Sigmoid colon (tissue), 7 donors: ENCODE data around the gene SLC39A7. TPM values are rescaled to one million over a fixed set of nuclear protein-coding genes. Genes with fewer than 3 reads are reported as not detected.
A peak's percentile ranks its signal among the peaks of the same experiment; 100 is the strongest.

Source experiments
- DNase-seq: peaks from one replicate; pipeline ENCODE4 v3.0.0-alpha.2; 2019
- H3K27ac ChIP-seq, 4 donors: fragments of 200-600 bp; sonication (generic); one replicate each; pipeline ENCODE4 v1.5.1; 2016 to 2019; ENCODE audit warnings: mild to moderate bottlenecking in 1 of 4
- H3K27me3 ChIP-seq, 3 donors: fragments of 200-600 bp; sonication (generic); one replicate each; pipeline ENCODE4 v1.5.1; 2019; ENCODE audit warnings: mild to moderate bottlenecking in 1 of 3
- H3K36me3 ChIP-seq, 4 donors: fragments of 200-600 bp; sonication (generic); one replicate each; pipeline ENCODE4 v1.5.1; 2016 to 2019
- H3K4me1 ChIP-seq, 4 donors: fragments of 200-600 bp; sonication (generic); one replicate each; pipeline ENCODE4 v1.5.1; 2017 to 2019
- H3K4me3 ChIP-seq, 4 donors: fragments of 200-600 bp; sonication (generic); one replicate each; pipeline ENCODE4 v1.5.1; 2017 to 2019; ENCODE audit warnings: mild to moderate bottlenecking in 2 of 4, moderate library complexity in 1 of 4
- H3K9me3 ChIP-seq, 4 donors: fragments of 200-600 bp in 3 of 4; sonication (generic) in 3 of 4; one replicate each; pipeline versions ENCODE4 v1.5.1 to v1.6.1; 2013 to 2019
- EP300 ChIP-seq, 4 donors: sonication (generic); formaldehyde crosslinking; IDR thresholded peaks; one replicate each; pipeline ENCODE4 v1.6.1; 2017; ENCODE audit warnings: antibody characterized with exemption in 4 of 4
- POLR2A ChIP-seq, 2 donors: fragments of 450-650 bp; IDR thresholded peaks; one replicate each; pipeline ENCODE4 v1.6.1; 2016; ENCODE audit warnings: antibody characterized with exemption in 2 of 2, mild to moderate bottlenecking in 2 of 2, moderate library complexity in 2 of 2
- POLR2AphosphoS5 ChIP-seq, 4 donors: sonication (generic); formaldehyde crosslinking; IDR thresholded peaks; one replicate each; pipeline ENCODE4 v1.6.1; 2017; ENCODE audit warnings: antibody characterized with exemption in 4 of 4
- WGBS, 2 donors: extraction: QIAGEN DNeasy Blood & Tissue Kit; methylation state at CpG; one replicate each; pipeline ENCODE4 v1.1.7; 2013; 5-methylcytosine and 5-hydroxymethylcytosine counted together
- intact Hi-C: fragments of 100-400 bp; cut with DNase I; formaldehyde crosslinking; loops from one replicate; pipeline ENCODE4 v1.15.1; 2023
- polyA plus RNA-seq, 3 donors: library from polyadenylated mRNA; stranded (reverse); fragments of 200-250 nt; gene quantifications; one replicate each; pipeline ENCODE4 v1.2.3, GENCODE V29; 2013
- small RNA-seq, 3 donors: library from RNA; depleted of rRNA; stranded (forward); fragments of <200 nt; gene quantifications; one replicate each; pipeline ENCODE3, GENCODE V24; 2016
- total RNA-seq, 4 donors: library from RNA; depleted of rRNA; stranded (reverse); fragments of >200 nt; gene quantifications; one replicate each; pipeline ENCODE4 v1.1.0, GENCODE V29; 2016
- TF ChIP-seq, protein P1 (sequence below), 4 experiments: fragments of 450-650 bp in 3 of 4; fragments of 200-600 bp in 1 of 4; IDR thresholded peaks; one replicate each; pipeline ENCODE4 v1.5.1; 2016 to 2019; ENCODE audit warnings: antibody characterized with exemption in 4 of 4, mild to moderate bottlenecking in 3 of 4, moderate library complexity in 2 of 4
- donor health status: healthy with polysubstance abuse.
- donor health status: Bipolar disorder and iron deficiency.
- donor health status: healthy.

The SLC39A7 gene
- total and polyA plus RNA-seq, 7 donors: 31.2 to 189 (median 49.6) TPM

DNA sequence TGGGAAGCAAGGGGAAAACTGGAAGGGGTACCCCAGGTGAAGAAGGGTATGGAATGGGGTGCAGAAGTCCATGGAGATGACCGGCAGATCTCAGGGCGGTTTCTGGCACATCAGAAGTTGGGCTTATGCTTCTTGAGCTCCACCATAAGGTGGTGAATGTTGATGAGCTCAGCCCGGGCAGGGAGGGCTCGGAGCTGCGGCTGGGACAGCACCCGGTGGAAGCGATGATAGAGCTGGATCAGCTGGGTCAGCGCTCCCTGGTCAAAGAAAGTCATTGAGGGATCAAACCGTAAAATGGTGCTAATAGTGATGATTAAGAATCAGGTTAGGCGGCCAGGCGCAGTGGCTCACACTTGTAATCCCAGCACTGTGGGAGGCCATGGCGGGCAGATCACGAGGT, 50.1 kb downstream of the SLC39A7 start:
- Histone ChIP-seq H3K27ac (peak overlapping the region; percentile 89 to 94 (median 94)), H3K4me3 (no peak overlapping the region), H3K36me3 (peaks cover 0 to 23% (median 4%) of the 10 kb centered on the region in 4 donors), H3K4me1 (peaks cover 0 to 27% (median 24%) of the 10 kb centered on the region in 4 donors), H3K9me3 (no peaks in the 10 kb centered on the region), H3K27me3 (no peaks in the 10 kb centered on the region)
- TF ChIP-seq EP300 (IDR thresholded peaks at IDR 0.05): no peak
- TF ChIP-seq, protein P1, sequence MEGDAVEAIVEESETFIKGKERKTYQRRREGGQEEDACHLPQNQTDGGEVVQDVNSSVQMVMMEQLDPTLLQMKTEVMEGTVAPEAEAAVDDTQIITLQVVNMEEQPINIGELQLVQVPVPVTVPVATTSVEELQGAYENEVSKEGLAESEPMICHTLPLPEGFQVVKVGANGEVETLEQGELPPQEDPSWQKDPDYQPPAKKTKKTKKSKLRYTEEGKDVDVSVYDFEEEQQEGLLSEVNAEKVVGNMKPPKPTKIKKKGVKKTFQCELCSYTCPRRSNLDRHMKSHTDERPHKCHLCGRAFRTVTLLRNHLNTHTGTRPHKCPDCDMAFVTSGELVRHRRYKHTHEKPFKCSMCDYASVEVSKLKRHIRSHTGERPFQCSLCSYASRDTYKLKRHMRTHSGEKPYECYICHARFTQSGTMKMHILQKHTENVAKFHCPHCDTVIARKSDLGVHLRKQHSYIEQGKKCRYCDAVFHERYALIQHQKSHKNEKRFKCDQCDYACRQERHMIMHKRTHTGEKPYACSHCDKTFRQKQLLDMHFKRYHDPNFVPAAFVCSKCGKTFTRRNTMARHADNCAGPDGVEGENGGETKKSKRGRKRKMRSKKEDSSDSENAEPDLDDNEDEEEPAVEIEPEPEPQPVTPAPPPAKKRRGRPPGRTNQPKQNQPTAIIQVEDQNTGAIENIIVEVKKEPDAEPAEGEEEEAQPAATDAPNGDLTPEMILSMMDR (IDR thresholded peaks at IDR 0.05): no peak
- no peak for TF ChIP-seq POLR2A (IDR thresholded peaks at IDR 0.05)
- TF ChIP-seq POLR2AphosphoS5 (IDR thresholded peaks at IDR 0.05): no peak
- 92 to 98% methylated on average over 13 of the region's 13 CpGs for WGBS, 2 donors
- DNase-seq: no peak
- intact Hi-C loops: no loop called here

DNA sequence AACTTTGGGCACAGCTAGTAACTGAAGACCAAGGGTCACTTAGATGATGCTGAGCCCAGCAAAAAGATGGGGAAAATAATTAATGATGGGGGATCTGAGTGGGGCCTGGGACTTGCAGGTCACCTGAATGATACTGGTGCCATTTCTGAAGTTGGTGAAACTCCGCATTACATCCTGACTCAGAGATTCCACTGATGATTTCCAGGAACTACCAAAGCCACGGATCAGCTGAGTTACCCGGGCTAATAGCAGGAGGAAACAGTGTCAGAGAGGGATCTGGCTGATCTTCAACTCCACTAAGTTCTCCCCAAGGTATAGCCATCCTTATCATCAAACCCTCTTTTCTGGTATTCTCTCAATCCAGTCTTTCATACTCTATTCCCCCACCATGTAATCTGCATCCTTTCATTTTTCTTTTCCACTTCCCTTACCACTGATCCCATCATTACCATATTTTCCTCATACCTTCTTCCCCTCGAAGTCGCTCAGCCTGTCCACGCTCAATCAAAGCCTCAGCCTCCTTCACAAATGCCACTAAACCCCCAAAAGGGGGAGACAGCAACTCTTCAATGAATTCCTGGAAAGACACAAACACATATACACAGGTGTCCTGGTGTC, 50.8 kb downstream of the SLC39A7 start:
- H3K9me3 ChIP-seq: no peaks in the 10 kb centered on the region
- DNase-seq: no peak
- no peaks in the 10 kb centered on the region for H3K27me3 ChIP-seq
- peaks cover 0 to 23% (median 4%) of the 10 kb centered on the region in 4 donors for H3K36me3 ChIP-seq
- WGBS, 2 donors: 88 to 92% methylated on average over 6 of the region's 6 CpGs
- TF ChIP-seq POLR2AphosphoS5 (IDR thresholded peaks at IDR 0.05) (no peak), EP300 (IDR thresholded peaks at IDR 0.05) (no peak), POLR2A (IDR thresholded peaks at IDR 0.05) (no peak)
- TF ChIP-seq, protein P1 (IDR thresholded peaks at IDR 0.05): no peak
- no peak overlapping the region for H3K27ac ChIP-seq
- intact Hi-C loops: no loop called here
- H3K4me1 ChIP-seq: peaks cover 0 to 27% (median 24%) of the 10 kb centered on the region in 4 donors
- no peak overlapping the region for H3K4me3 ChIP-seq

DNA sequence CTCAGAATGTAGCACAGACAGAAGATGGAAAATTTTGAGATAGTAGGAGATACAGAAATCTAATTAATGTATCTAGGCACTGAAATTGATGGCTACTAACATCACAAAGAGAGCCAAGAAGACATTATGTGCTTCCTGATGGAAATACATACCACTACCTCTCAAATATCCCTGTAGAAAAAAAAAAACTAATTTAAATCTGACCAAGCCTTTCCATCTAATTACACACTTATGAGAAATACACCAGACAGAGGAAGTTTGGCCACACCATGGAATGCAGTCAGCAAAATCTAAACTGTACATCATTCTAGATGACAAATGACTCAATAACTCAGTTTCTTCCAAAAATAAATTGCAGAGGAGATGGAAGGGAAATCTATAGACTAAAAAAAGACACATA, 52.1 kb downstream of the SLC39A7 start:
- intact Hi-C loops: no loop called here
- H3K4me1 ChIP-seq: peaks cover 0 to 25% (median 21%) of the 10 kb centered on the region in 4 donors
- TF ChIP-seq EP300 (IDR thresholded peaks at IDR 0.05) (no peak), POLR2AphosphoS5 (IDR thresholded peaks at IDR 0.05) (no peak), POLR2A (IDR thresholded peaks at IDR 0.05) (no peak)
- TF ChIP-seq, protein P1 (IDR thresholded peaks at IDR 0.05): no peak
- H3K9me3 ChIP-seq: no peaks in the 10 kb centered on the region
- H3K4me3 ChIP-seq: no peak overlapping the region
- DNase-seq: no peak
- no peak overlapping the region for H3K27ac ChIP-seq
- H3K36me3 ChIP-seq: peaks cover 0 to 31% (median 8%) of the 10 kb centered on the region in 4 donors
- H3K27me3 ChIP-seq: no peaks in the 10 kb centered on the region

Small RNAs within 50 kb of the gene (small RNA-seq; reads per million reads assigned to genes)
- gene MIR219A1 (0.72 to 2.2 (median 2.0) reads per million in 3 donors), gene RNY4P10 (0.15 to 0.75 (median 0.36) reads per million in 3 donors)

Other genes with a start within 250 kb of the SLC39A7 start
- 10 to 100 TPM; 16.3 to 26.0 (median 20.2) TPM for gene HLA-DMA, start 247.8 kb upstream of the SLC39A7 start, total RNA-seq
- 100 to 1,000 TPM in 1 of 3 donors, 10 to 100 TPM in 2; 19.8 to 131 (median 57.1) TPM for gene HLA-DMA, start 247.8 kb upstream of the SLC39A7 start, polyA plus RNA-seq
- gene BRD2, start 232.3 kb upstream of the SLC39A7 start, total RNA-seq: 100 to 1,000 TPM in 1 of 4 donors, 10 to 100 TPM in 3; 82.4 to 116 (median 87.7) TPM
- 100 to 1,000 TPM in 1 of 3 donors, 10 to 100 TPM in 2; 60.6 to 135 (median 69.7) TPM for gene BRD2, start 232.3 kb upstream of the SLC39A7 start, polyA plus RNA-seq
- 1 to 10 TPM; 1.5 to 3.0 (median 2.3) TPM for gene HLA-DOA, start 191.3 kb upstream of the SLC39A7 start, total RNA-seq
- gene HLA-DOA, start 191.3 kb upstream of the SLC39A7 start, polyA plus RNA-seq: 10 to 100 TPM in 1 of 3 donors, 1 to 10 TPM in 2; 1.8 to 42.0 (median 6.5) TPM
- 10 to 100 TPM; 29.9 to 64.3 (median 46.2) TPM for gene HLA-DPA1, start 127.2 kb upstream of the SLC39A7 start, total RNA-seq
- 100 to 1,000 TPM in 2 of 3 donors, 10 to 100 TPM in 1; 49.2 to 210 (median 197) TPM for gene HLA-DPA1, start 127.2 kb upstream of the SLC39A7 start, polyA plus RNA-seq
- 10 to 100 TPM; 39.2 to 62.4 (median 42.0) TPM for gene HLA-DPB1, start 124.9 kb upstream of the SLC39A7 start, total RNA-seq
- gene HLA-DPB1, start 124.9 kb upstream of the SLC39A7 start, polyA plus RNA-seq: 100 to 1,000 TPM in 2 of 3 donors, 10 to 100 TPM in 1; 90.7 to 359 (median 180) TPM
- gene COL11A2, start 8.4 kb upstream of the SLC39A7 start, total RNA-seq: 1 to 10 TPM in 1 of 4 donors, under 1 TPM in 2, not detected in 1; 0.16 to 1.4 (median 0.41) TPM
- under 1 TPM in 1 of 3 donors, not detected in 2; 0.60 TPM for gene COL11A2, start 8.4 kb upstream of the SLC39A7 start, polyA plus RNA-seq
- 10 to 100 TPM; 27.8 to 32.4 (median 30.4) TPM for gene RXRB, start 202 bp upstream of the SLC39A7 start, total RNA-seq
- gene RXRB, start 202 bp upstream of the SLC39A7 start, polyA plus RNA-seq: 10 to 100 TPM; 15.6 to 33.2 (median 16.2) TPM
- 10 to 100 TPM in 3 of 4 donors, not detected in 1; 17.3 to 19.0 (median 18.9) TPM for gene HSD17B8, start 3.8 kb downstream of the SLC39A7 start, total RNA-seq
- gene HSD17B8, start 3.8 kb downstream of the SLC39A7 start, polyA plus RNA-seq: 10 to 100 TPM; 18.6 to 27.3 (median 21.3) TPM
- gene RING1, start 7.6 kb downstream of the SLC39A7 start, total RNA-seq: 10 to 100 TPM; 13.2 to 18.1 (median 17.1) TPM
- 10 to 100 TPM; 27.7 to 36.0 (median 32.7) TPM for gene RING1, start 7.6 kb downstream of the SLC39A7 start, polyA plus RNA-seq
- gene VPS52, start 71.0 kb downstream of the SLC39A7 start, total RNA-seq: 10 to 100 TPM; 26.2 to 44.6 (median 33.5) TPM
- gene VPS52, start 71.0 kb downstream of the SLC39A7 start, polyA plus RNA-seq: 10 to 100 TPM; 23.4 to 51.2 (median 26.4) TPM
- gene RPS18, start 71.2 kb downstream of the SLC39A7 start, total RNA-seq: 1,000 to 10,000 TPM; 2,427 to 4,810 (median 4,005) TPM
- 1,000 to 10,000 TPM; 3,648 to 7,566 (median 5,490) TPM for gene RPS18, start 71.2 kb downstream of the SLC39A7 start, polyA plus RNA-seq
- gene B3GALT4, start 76.3 kb downstream of the SLC39A7 start, total RNA-seq: 10 to 100 TPM in 3 of 4 donors, 1 to 10 TPM in 1; 7.2 to 22.2 (median 13.3) TPM
- gene B3GALT4, start 76.3 kb downstream of the SLC39A7 start, polyA plus RNA-seq: 10 to 100 TPM; 19.2 to 23.6 (median 21.7) TPM
- 10 to 100 TPM; 28.2 to 41.6 (median 37.4) TPM for gene WDR46, start 88.4 kb downstream of the SLC39A7 start, total RNA-seq
- gene WDR46, start 88.4 kb downstream of the SLC39A7 start, polyA plus RNA-seq: 10 to 100 TPM; 15.3 to 51.2 (median 30.0) TPM
- 10 to 100 TPM in 3 of 4 donors, 1 to 10 TPM in 1; 7.5 to 56.1 (median 31.8) TPM for gene PFDN6, start 88.7 kb downstream of the SLC39A7 start, total RNA-seq
- 100 to 1,000 TPM; 131 to 173 (median 144) TPM for gene PFDN6, start 88.7 kb downstream of the SLC39A7 start, polyA plus RNA-seq
- gene RGL2, start 98.1 kb downstream of the SLC39A7 start, total RNA-seq: 10 to 100 TPM; 33.2 to 48.9 (median 37.9) TPM
- 10 to 100 TPM in 2 of 3 donors, 1 to 10 TPM in 1; 5.8 to 40.2 (median 18.0) TPM for gene RGL2, start 98.1 kb downstream of the SLC39A7 start, polyA plus RNA-seq
- gene TAPBP, start 113.2 kb downstream of the SLC39A7 start, total RNA-seq: 10 to 100 TPM; 29.8 to 80.0 (median 50.5) TPM
- 100 to 1,000 TPM in 1 of 3 donors, 10 to 100 TPM in 1, 1 to 10 TPM in 1; 7.8 to 114 (median 21.3) TPM for gene TAPBP, start 113.2 kb downstream of the SLC39A7 start, polyA plus RNA-seq
- 10 to 100 TPM in 3 of 4 donors, 1 to 10 TPM in 1; 9.4 to 13.2 (median 12.7) TPM for gene ZBTB22, start 116.9 kb downstream of the SLC39A7 start, total RNA-seq
- gene ZBTB22, start 116.9 kb downstream of the SLC39A7 start, polyA plus RNA-seq: 10 to 100 TPM; 11.3 to 19.2 (median 16.1) TPM
- 10 to 100 TPM; 37.1 to 52.3 (median 48.3) TPM for gene DAXX, start 122.1 kb downstream of the SLC39A7 start, total RNA-seq
- gene DAXX, start 122.1 kb downstream of the SLC39A7 start, polyA plus RNA-seq: 10 to 100 TPM; 24.7 to 49.2 (median 33.0) TPM
- gene KIFC1, start 191.0 kb downstream of the SLC39A7 start, total RNA-seq: 1 to 10 TPM in 2 of 4 donors, under 1 TPM in 2; 0.49 to 5.5 (median 1.3) TPM
- 10 to 100 TPM in 1 of 3 donors, 1 to 10 TPM in 2; 1.2 to 23.0 (median 4.6) TPM for gene KIFC1, start 191.0 kb downstream of the SLC39A7 start, polyA plus RNA-seq
- 10 to 100 TPM; 57.1 to 82.3 (median 66.0) TPM for gene PHF1, start 210.1 kb downstream of the SLC39A7 start, total RNA-seq
- 10 to 100 TPM; 22.4 to 43.2 (median 43.2) TPM for gene PHF1, start 210.1 kb downstream of the SLC39A7 start, polyA plus RNA-seq
- 100 to 1,000 TPM; 102 to 148 (median 120) TPM for gene CUTA, start 217.2 kb downstream of the SLC39A7 start, total RNA-seq
- gene CUTA, start 217.2 kb downstream of the SLC39A7 start, polyA plus RNA-seq: 100 to 1,000 TPM; 110 to 193 (median 153) TPM
- 10 to 100 TPM in 1 of 4 donors, 1 to 10 TPM in 3; 6.4 to 24.6 (median 9.9) TPM for gene SYNGAP1, start 219.2 kb downstream of the SLC39A7 start, total RNA-seq
- 10 to 100 TPM in 1 of 3 donors, 1 to 10 TPM in 1, under 1 TPM in 1; 0.92 to 17.8 (median 2.4) TPM for gene SYNGAP1, start 219.2 kb downstream of the SLC39A7 start, polyA plus RNA-seq